Colonic mucosa (tissue), 4 donors: ENCODE data around the gene DAPK1. TPM values are rescaled to one million over a fixed set of nuclear protein-coding genes. Genes with fewer than 3 reads are reported as not detected.

Source experiments
- DNase-seq: peaks from one replicate; pipeline ENCODE4 v3.0.0-alpha.2; 2020
- H3K27ac ChIP-seq: fragments of 200-600 bp; one replicate; pipeline ENCODE4 v1.8.0; 2021
- H3K27me3 ChIP-seq: fragments of 200-600 bp; one replicate; pipeline ENCODE4 v1.8.0; 2021
- H3K36me3 ChIP-seq: fragments of 200-600 bp; one replicate; pipeline ENCODE4 v1.8.0; 2021
- H3K4me1 ChIP-seq: fragments of 200-600 bp; one replicate; pipeline ENCODE4 v1.8.0; 2021; ENCODE audit warnings: mild to moderate bottlenecking
- H3K4me3 ChIP-seq: fragments of 200-600 bp; one replicate; pipeline ENCODE4 v1.8.0; 2021
- H3K9ac ChIP-seq, 2 donors: one replicate each; pipeline ENCODE4 v1.7.0; 2013; ENCODE audit warnings: control low read depth in 2 of 2, low read depth in 2 of 2, low read length in 2 of 2
- H3K9me3 ChIP-seq: fragments of 200-600 bp; one replicate; pipeline ENCODE4 v1.8.0; 2021
- intact Hi-C: fragments of 100-400 bp; cut with DNase I; formaldehyde crosslinking; loops from one replicate; pipeline ENCODE4 v1.14.1; 2022
- total RNA-seq, 2 donors: library from RNA; stranded (reverse); fragmentation: NEBNext Ultra II Directional in 1 of 2; extraction: Animal tissue kit (Norgen Biotek cat#: 25700) in 1 of 2; gene quantifications; one replicate each; pipeline ENCODE4 v1.2.1, GENCODE V29; 2021
- TF ChIP-seq, protein P1 (sequence below): fragments of 200-600 bp; IDR thresholded peaks from one replicate; pipeline ENCODE4 v1.8.0; 2022; ENCODE audit warnings: antibody characterized with exemption, mild to moderate bottlenecking
- donor health status: healthy.
- donor health status: DM: no; HTN: no; CAD: no.
- donor health status: DM: no; HTN: no; CAD: no.

Gene DAPK1
- total RNA-seq, 2 donors from 2014 or later = 7.9 to 17.5 TPM

DNA sequence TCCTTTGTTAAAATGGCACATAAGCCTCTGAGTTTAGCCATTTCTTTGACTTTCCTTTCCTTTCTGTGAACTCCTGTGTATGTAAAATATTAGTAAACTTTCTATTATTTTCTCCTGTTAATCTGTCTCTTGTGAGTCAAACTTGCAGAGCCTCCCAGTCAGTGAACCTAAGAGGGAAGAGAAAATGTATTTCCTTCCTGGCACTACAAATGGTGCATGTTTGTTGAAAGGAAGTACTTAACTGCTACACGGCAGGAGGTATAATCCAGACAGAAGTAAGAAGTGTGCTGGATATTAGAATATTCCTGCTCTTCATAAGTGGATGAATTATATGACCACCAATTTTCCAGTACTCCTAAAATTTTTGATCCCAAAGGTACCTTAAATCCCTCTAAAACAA is 251.2 kb downstream of the DAPK1 start:
- no peaks in the 10 kb centered on the region for H3K4me1 ChIP-seq
- H3K4me3 ChIP-seq = no peak overlapping the region
- no peak overlapping the region for H3K9ac ChIP-seq
- no peak overlapping the region for H3K27ac ChIP-seq
- DNase-seq = no peak
- TF ChIP-seq, protein P1, sequence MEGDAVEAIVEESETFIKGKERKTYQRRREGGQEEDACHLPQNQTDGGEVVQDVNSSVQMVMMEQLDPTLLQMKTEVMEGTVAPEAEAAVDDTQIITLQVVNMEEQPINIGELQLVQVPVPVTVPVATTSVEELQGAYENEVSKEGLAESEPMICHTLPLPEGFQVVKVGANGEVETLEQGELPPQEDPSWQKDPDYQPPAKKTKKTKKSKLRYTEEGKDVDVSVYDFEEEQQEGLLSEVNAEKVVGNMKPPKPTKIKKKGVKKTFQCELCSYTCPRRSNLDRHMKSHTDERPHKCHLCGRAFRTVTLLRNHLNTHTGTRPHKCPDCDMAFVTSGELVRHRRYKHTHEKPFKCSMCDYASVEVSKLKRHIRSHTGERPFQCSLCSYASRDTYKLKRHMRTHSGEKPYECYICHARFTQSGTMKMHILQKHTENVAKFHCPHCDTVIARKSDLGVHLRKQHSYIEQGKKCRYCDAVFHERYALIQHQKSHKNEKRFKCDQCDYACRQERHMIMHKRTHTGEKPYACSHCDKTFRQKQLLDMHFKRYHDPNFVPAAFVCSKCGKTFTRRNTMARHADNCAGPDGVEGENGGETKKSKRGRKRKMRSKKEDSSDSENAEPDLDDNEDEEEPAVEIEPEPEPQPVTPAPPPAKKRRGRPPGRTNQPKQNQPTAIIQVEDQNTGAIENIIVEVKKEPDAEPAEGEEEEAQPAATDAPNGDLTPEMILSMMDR = no peak
- intact Hi-C loops = no loop called here
- no peaks in the 10 kb centered on the region for H3K9me3 ChIP-seq
- H3K36me3 ChIP-seq = no peaks in the 10 kb centered on the region
- H3K27me3 ChIP-seq = no peaks in the 10 kb centered on the region

DNA sequence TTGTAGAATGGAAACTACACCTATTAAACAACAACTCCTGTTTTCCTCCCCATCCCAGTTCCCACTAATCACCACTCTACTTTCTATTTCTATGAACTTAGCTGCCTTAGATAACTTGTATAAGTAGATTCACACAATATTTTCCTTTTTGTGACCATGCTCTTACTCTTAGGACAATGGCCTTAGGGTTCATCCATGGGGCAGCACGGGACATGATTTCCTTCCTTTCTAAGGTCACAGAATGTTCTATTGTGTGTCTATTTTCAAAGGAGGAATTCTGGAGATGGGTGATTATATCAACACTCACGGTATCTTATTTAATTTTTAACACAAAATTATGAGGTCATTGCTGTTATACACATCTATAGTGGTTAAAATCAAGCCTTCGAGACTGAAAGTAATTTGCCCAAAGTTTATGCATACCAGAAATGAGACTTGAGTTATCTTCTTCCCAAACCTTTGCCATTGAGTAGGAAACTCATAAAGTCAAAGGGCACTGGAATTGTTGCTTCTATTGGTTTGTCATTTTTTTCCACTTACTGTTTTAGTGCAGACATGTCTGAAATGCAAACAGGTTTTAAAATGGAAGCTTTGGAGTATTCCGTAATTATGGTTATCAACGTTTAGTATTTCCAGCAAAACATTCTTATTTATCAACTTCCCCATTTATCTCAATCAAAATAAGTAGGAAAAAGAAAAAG is 251.8 kb downstream of the DAPK1 start:
- Histone ChIP-seq H3K27ac (no peak overlapping the region), H3K27me3 (no peaks in the 10 kb centered on the region)

DNA sequence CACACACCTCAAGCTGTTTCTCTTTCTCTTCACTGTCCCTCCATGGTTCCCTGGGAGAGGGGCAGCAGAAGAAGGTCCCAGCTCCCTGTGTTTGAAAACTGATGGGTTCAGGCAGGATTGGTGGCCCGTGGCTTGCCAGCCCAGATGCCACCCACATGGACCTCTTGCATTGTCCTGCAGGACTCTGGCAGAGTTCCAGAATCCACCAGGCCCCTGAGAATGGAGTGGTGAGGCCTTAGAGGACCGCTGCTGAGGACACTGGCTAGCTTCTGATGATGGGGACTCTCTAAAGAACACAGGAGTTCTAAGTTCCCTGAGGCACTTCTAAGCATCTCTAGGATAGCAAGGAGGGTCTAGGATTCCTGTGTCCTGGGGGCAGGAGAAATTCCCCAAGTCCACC is 253.1 kb downstream of the DAPK1 start:
- intact Hi-C loops = no loop called here
- Histone ChIP-seq H3K4me3 (no peak overlapping the region), H3K9ac (no peak overlapping the region), H3K27ac (no peak overlapping the region), H3K4me1 (no peaks in the 10 kb centered on the region), H3K27me3 (no peaks in the 10 kb centered on the region), H3K9me3 (no peaks in the 10 kb centered on the region), H3K36me3 (no peaks in the 10 kb centered on the region)
- TF ChIP-seq, protein P1 = no peak
- no peak for DNase-seq

More for the DNA sequence above, 251.8 kb downstream of the DAPK1 start:
- Histone ChIP-seq H3K9ac (no peak overlapping the region), H3K9me3 (no peaks in the 10 kb centered on the region), H3K4me3 (no peak overlapping the region), H3K4me1 (no peaks in the 10 kb centered on the region), H3K36me3 (no peaks in the 10 kb centered on the region)
- intact Hi-C loops = no loop called here
- TF ChIP-seq, protein P1 = no peak
- no peak for DNase-seq

DNA sequence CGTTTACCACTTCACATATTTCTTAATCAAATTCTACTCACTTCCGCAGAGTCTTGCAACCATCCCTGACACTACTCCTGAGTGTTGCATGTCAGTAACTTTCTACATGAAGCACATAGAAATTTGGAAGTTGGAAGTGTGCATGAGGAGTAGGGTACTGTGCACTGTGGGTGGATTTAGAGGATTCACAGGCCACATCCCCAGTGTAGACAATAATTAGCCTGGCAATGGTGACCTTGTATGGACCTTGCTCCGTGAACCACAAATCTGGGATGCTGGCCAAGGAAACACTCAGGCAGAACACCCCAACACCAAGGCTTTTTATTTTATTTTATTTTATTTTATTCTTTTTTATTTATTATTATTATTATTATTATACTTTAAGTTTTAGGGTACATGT is 253.8 kb downstream of the DAPK1 start:
- no peak for DNase-seq
- Histone ChIP-seq H3K4me1 (no peaks in the 10 kb centered on the region), H3K9ac (no peak overlapping the region), H3K27ac (no peak overlapping the region), H3K27me3 (no peaks in the 10 kb centered on the region), H3K9me3 (no peaks in the 10 kb centered on the region), H3K36me3 (no peaks in the 10 kb centered on the region), H3K4me3 (no peak overlapping the region)
- intact Hi-C loops = no loop called here
- TF ChIP-seq, protein P1 = no peak

DNA sequence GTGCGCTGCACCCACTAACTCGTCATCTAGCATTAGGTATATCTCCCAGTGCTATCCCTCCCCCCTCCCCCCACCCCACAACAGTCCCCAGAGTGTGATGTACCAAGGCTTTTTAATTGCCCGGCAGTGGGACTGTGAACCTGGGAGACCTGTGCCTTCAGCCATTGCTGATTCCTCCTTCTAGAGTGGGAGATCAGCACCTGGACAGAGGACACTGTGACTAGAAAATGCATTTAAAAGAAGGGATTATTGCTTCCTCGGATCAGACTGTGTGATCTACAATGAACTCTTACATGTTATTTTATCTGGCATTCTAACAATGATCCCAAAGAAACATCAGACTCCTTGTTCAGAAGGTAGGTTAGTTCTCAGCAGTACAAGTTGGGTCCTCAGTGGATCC is 254.2 kb downstream of the DAPK1 start:
- H3K9ac ChIP-seq = no peak overlapping the region
- no peaks in the 10 kb centered on the region for H3K36me3 ChIP-seq
- H3K4me1 ChIP-seq = no peaks in the 10 kb centered on the region
- intact Hi-C loops = no loop called here
- no peaks in the 10 kb centered on the region for H3K27me3 ChIP-seq
- TF ChIP-seq, protein P1 = no peak
- DNase-seq = no peak
- no peak overlapping the region for H3K27ac ChIP-seq
- H3K4me3 ChIP-seq = no peak overlapping the region
- no peaks in the 10 kb centered on the region for H3K9me3 ChIP-seq
